DOHH2 (cell line): Measurements from ENCODE around the gene CCDC107.

Experiments
- H3F3A ChIP-seq: fragments of 200-600 bp; sonication (generic), shearing (Covaris generic); 2 replicates; pipeline ENCODE4 v1.6.0; 2016; ENCODE audit warnings: antibody characterized with exemption, mild to moderate bottlenecking; ENCODE audit not compliant: control insufficient read depth, insufficient read depth
- H3K27ac ChIP-seq: fragments of 200-600 bp; sonication (generic); 2 replicates; pipeline ENCODE4 v1.5.1; 2014; ENCODE audit warnings: low read depth, mild to moderate bottlenecking, low read length, moderate library complexity
- H3K27me3 ChIP-seq: fragments of 200-600 bp; sonication (generic); 2 replicates; pipeline ENCODE4 v1.6.1; 2014; ENCODE audit warnings: mild to moderate bottlenecking, low read length, mixed read lengths; ENCODE audit not compliant: control insufficient read depth
- H3K36me3 ChIP-seq: fragments of 200-600 bp; sonication (generic); 2 replicates; pipeline ENCODE4 v1.6.1; 2014; ENCODE audit warnings: mild to moderate bottlenecking, low read length, moderate library complexity, mixed read lengths; ENCODE audit not compliant: control insufficient read depth
- H3K4me1 ChIP-seq: fragments of 200-600 bp; sonication (generic); 2 replicates; pipeline ENCODE4 v1.6.1; 2014; ENCODE audit warnings: mild to moderate bottlenecking, low read length, mixed read lengths; ENCODE audit not compliant: control insufficient read depth
- H3K4me2 ChIP-seq: fragments of 200-600 bp; sonication (generic); 2 replicates; pipeline ENCODE4 v1.6.0; 2014; ENCODE audit warnings: mild to moderate bottlenecking, low read length, moderate library complexity
- H3K4me3 ChIP-seq: fragments of 200-600 bp; sonication (generic); 2 replicates; pipeline ENCODE4 v1.5.1; 2014; ENCODE audit warnings: mild to moderate bottlenecking, low read length, mixed read lengths
- H3K79me2 ChIP-seq: fragments of 200-600 bp; sonication (generic); 2 replicates; pipeline ENCODE4 v1.6.1; 2014; ENCODE audit warnings: mild to moderate bottlenecking, low read length, mixed read lengths; ENCODE audit not compliant: control insufficient read depth
- H3K9me2 ChIP-seq: fragments of 200-600 bp; sonication (generic); replicated peaks from 2 replicates; pipeline ENCODE4 v1.6.1; 2014; ENCODE audit warnings: mild to moderate bottlenecking, low read length, mixed read lengths; ENCODE audit not compliant: control insufficient read depth
- H3K9me3 ChIP-seq: fragments of 200-600 bp; sonication (generic); 2 replicates; pipeline ENCODE4 v1.6.1; 2014; ENCODE audit warnings: antibody characterized with exemption, low read length, mixed read lengths; ENCODE audit not compliant: control insufficient read depth, insufficient read depth
- H4K20me1 ChIP-seq: fragments of 200-600 bp; sonication (generic); 2 replicates; pipeline ENCODE4 v1.6.0; 2014; ENCODE audit warnings: low read depth, mild to moderate bottlenecking, antibody characterized with exemption, low read length, moderate library complexity; ENCODE audit not compliant: control insufficient read depth, insufficient read depth
- EZH2phosphoT487 ChIP-seq: fragments of 200-600 bp; sonication (generic); IDR thresholded peaks from 2 replicates; pipeline ENCODE4 v1.6.1; 2017; ENCODE audit warnings: borderline replicate concordance, mild to moderate bottlenecking, antibody characterized with exemption, low read length, moderate library complexity, mixed read lengths
- TF ChIP-seq, protein P1 (sequence below): fragments of 200-600 bp; sonication (generic); IDR thresholded peaks from one replicate; pipeline ENCODE4 v1.5.1; 2014; ENCODE audit warnings: antibody characterized with exemption, mild to moderate bottlenecking, low read depth, low read length; ENCODE audit not compliant: poor library complexity, severe bottlenecking

The CCDC107 gene

DNA sequence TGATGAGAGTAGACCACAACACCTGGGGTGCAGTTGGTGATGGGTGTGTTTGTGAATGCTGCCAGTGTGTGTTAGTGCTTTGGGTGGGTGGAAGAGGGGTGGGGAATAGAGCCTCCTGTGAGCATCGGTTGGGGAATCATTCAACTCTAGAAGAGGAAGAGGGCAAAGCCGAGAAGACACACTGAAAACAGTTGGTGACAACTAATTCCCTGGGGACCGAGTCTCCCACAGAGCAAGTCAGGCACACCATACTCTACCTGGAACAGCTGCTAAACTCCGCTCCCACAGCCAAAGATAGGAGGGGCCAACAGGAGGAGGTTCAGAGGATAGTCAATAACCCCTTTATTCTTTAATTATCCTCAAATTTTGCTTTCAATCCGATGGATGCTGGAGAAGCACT lies 8.5 kb downstream of the CCDC107 start:
- peaks cover 32% of the 10 kb centered on the region for H3K79me2 ChIP-seq
- H3K27ac ChIP-seq = no peak overlapping the region
- H4K20me1 ChIP-seq = no peaks in the 10 kb centered on the region
- TF ChIP-seq, protein P1, sequence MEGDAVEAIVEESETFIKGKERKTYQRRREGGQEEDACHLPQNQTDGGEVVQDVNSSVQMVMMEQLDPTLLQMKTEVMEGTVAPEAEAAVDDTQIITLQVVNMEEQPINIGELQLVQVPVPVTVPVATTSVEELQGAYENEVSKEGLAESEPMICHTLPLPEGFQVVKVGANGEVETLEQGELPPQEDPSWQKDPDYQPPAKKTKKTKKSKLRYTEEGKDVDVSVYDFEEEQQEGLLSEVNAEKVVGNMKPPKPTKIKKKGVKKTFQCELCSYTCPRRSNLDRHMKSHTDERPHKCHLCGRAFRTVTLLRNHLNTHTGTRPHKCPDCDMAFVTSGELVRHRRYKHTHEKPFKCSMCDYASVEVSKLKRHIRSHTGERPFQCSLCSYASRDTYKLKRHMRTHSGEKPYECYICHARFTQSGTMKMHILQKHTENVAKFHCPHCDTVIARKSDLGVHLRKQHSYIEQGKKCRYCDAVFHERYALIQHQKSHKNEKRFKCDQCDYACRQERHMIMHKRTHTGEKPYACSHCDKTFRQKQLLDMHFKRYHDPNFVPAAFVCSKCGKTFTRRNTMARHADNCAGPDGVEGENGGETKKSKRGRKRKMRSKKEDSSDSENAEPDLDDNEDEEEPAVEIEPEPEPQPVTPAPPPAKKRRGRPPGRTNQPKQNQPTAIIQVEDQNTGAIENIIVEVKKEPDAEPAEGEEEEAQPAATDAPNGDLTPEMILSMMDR = no peak
- no peak for TF ChIP-seq EZH2phosphoT487
- H3K4me1 ChIP-seq = peaks cover 40% of the 10 kb centered on the region
- H3K9me2 ChIP-seq = no peaks in the 10 kb centered on the region
- H3K9me3 ChIP-seq = no peaks in the 10 kb centered on the region
- peaks cover 3% of the 10 kb centered on the region for H3F3A ChIP-seq
- no peaks in the 10 kb centered on the region for H3K27me3 ChIP-seq
- peaks cover 34% of the 10 kb centered on the region for H3K36me3 ChIP-seq
- H3K4me3 ChIP-seq = no peak overlapping the region
- H3K4me2 ChIP-seq = no peak overlapping the region

DNA sequence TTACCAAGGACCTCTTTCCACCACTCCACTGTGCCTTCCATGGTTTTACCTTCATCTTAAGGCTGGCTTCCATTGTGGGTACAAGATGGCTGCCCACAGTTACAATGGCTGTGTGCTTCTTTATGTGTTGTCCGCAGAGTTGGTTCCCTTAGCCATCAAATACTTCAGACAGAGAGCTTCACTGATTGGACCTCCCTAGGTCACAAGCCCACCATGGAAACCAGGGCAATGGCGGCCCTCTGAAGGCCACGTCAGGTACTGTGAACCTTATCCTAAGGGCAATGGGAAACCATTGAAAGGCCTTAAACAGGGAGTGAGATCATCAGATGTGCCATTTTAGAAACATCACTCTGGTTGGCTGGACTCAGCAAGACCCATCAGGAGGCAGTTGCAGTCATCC lies 9.8 kb downstream of the CCDC107 start:
- H3K4me2 ChIP-seq = no peak overlapping the region

DNA sequence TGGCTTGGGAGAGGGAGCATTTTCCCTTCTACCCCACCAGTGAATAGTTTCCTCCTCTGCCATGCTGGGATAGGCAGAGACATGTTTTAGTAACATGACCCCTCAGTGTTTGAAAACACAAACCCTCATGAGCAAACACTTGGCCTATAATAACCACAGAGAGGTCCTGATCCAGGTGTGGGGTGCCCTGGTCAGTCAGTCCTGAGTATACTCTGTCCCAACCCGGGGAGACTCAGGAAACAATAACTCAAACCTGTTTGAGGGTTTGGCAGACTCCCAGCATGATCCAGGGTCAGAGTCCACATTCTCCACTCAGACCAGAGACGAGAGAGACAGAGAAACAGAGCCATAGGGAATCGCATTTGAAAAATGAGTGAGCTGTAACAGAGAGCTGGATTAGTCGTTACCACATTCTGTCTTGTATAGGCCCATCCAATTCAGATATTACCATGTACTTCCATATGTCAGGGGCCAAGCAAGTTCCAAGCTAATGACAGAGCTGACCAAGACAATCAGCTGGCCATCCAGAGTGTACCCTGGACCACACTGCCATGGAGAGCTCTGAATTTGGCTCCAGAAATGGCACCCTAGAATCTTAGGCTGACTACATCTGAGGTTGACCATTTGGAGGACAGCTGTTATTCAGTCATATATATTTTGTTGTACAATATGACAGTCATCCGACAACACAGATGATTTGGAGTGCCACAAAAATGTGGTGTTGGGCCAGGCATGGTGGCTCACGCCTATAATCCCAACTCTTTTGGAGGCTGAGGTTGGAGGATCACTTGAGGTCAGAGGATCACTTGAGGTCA lies 11.4 kb downstream of the CCDC107 start:
- Histone ChIP-seq H3K9me2 (no peaks in the 10 kb centered on the region), H3K4me1 (peaks cover 11% of the 10 kb centered on the region), H3K4me2 (no peak overlapping the region), H3F3A (no peaks in the 10 kb centered on the region), H3K4me3 (no peak overlapping the region), H3K27ac (no peak overlapping the region), H4K20me1 (no peaks in the 10 kb centered on the region), H3K9me3 (no peaks in the 10 kb centered on the region), H3K79me2 (peaks cover 5% of the 10 kb centered on the region), H3K27me3 (peaks cover 6% of the 10 kb centered on the region; the same call in 1 of the 2 replicates), H3K36me3 (peaks cover 4% of the 10 kb centered on the region)
- TF ChIP-seq EZH2phosphoT487 = no peak
- TF ChIP-seq, protein P1 = no peak

More for the DNA sequence above, 9.8 kb downstream of the CCDC107 start:
- H4K20me1 ChIP-seq = no peaks in the 10 kb centered on the region
- H3K27me3 ChIP-seq = no peaks in the 10 kb centered on the region
- H3K27ac ChIP-seq = no peak overlapping the region
- peaks cover 21% of the 10 kb centered on the region for H3K79me2 ChIP-seq
- TF ChIP-seq EZH2phosphoT487 = no peak
- TF ChIP-seq, protein P1 = no peak
- H3F3A ChIP-seq = no peaks in the 10 kb centered on the region
- no peak overlapping the region for H3K4me3 ChIP-seq
- no peaks in the 10 kb centered on the region for H3K9me3 ChIP-seq
- peaks cover 20% of the 10 kb centered on the region for H3K36me3 ChIP-seq
- peaks cover 27% of the 10 kb centered on the region for H3K4me1 ChIP-seq
- no peaks in the 10 kb centered on the region for H3K9me2 ChIP-seq
